Naive thymus-derived CD4-positive, alpha-beta T cell (primary cell): ENCODE results near the gene GSTM1. TPM values are rescaled to one million over a fixed set of nuclear protein-coding genes. Genes with fewer than 3 reads are reported as not detected.

Experiments used
- ATAC-seq: fragments of 150-1000 bp; cut with Tn5 transposase; 2 replicates; pipeline ENCODE4 v1.10.0; 2021; ENCODE audit warnings: mild to moderate bottlenecking, moderate library complexity
- CTCF ChIA-PET: fragments of 350-600 bp; sonication (Branson Sonifier 250); formaldehyde crosslinking; loops from one replicate; lab custom pipeline; 2021; ENCODE audit warnings: antibody characterized with exemption; lab: Charles Lee
- POLR2A ChIA-PET: fragments of 350-600 bp; sonication (Branson Sonifier 250); formaldehyde crosslinking; loops from one replicate; lab custom pipeline; 2021; ENCODE audit warnings: antibody characterized with exemption, inconsistent platforms; lab: Charles Lee
- DNase-seq, 9 donors: peaks; one replicate each; pipeline versions ENCODE4 v3.0.0 to v3.0.0-alpha.2; 2020 to 2022; ENCODE audit warnings: mixed read lengths in 1 of 9
- H3K27ac ChIP-seq: one replicate; pipeline ENCODE4 v1.7.0; 2013; ENCODE audit warnings: mild to moderate bottlenecking, low read depth, low read length, moderate library complexity
- H3K27me3 ChIP-seq, 2 donors: one replicate each; pipeline ENCODE4 v1.7.0; 2013; ENCODE audit warnings: low read length in 2 of 2, mild to moderate bottlenecking in 2 of 2, moderate library complexity in 2 of 2; ENCODE audit not compliant: control insufficient read depth in 2 of 2, insufficient read depth in 2 of 2
- H3K36me3 ChIP-seq, 3 experiments: 1 replicate in 2 of 3; 2 replicates in 1 of 3; pipeline ENCODE4 v1.7.0; 2013; ENCODE audit warnings: low read length in 3 of 3, mild to moderate bottlenecking in 3 of 3, moderate library complexity in 1 of 3; ENCODE audit not compliant: insufficient read depth in 3 of 3, control insufficient read depth in 2 of 3
- H3K4me1 ChIP-seq, 2 donors: one replicate each; pipeline ENCODE4 v1.7.0; 2013; ENCODE audit warnings: low read length in 2 of 2, mild to moderate bottlenecking in 2 of 2, moderate library complexity in 1 of 2; ENCODE audit not compliant: control insufficient read depth in 2 of 2, insufficient read depth in 2 of 2
- H3K4me3 ChIP-seq: 2 replicates; pipeline ENCODE4 v1.7.0; 2013; ENCODE audit warnings: mild to moderate bottlenecking, low read length
- H3K9me3 ChIP-seq, 3 experiments: 1 replicate in 2 of 3; 2 replicates in 1 of 3; pipeline ENCODE4 v1.7.0; 2013; ENCODE audit warnings: low read length in 3 of 3; ENCODE audit not compliant: control insufficient read depth in 2 of 3
- H3K27ac Mint-ChIP-seq, 9 donors: one replicate each; pipeline ENCODE4 v1.8.0; 2020 to 2022; ENCODE audit warnings: mixed read lengths in 9 of 9, mild to moderate bottlenecking in 8 of 9, moderate library complexity in 5 of 9, inconsistent platforms in 2 of 9
- H3K27me3 Mint-ChIP-seq, 5 donors: one replicate each; pipeline ENCODE4 v1.8.0; 2021 to 2022; ENCODE audit warnings: mixed read lengths in 5 of 5, mild to moderate bottlenecking in 1 of 5
- H3K36me3 Mint-ChIP-seq, 5 donors: one replicate each; pipeline ENCODE4 v1.8.0; 2020 to 2022; ENCODE audit warnings: mixed read lengths in 5 of 5, mild to moderate bottlenecking in 3 of 5, inconsistent platforms in 1 of 5
- H3K4me1 Mint-ChIP-seq, 7 donors: one replicate each; pipeline ENCODE4 v1.8.0; 2020 to 2022; ENCODE audit warnings: mixed read lengths in 7 of 7, mild to moderate bottlenecking in 3 of 7, inconsistent platforms in 1 of 7
- H3K4me3 Mint-ChIP-seq, 10 donors: one replicate each; pipeline ENCODE4 v1.8.0; 2020 to 2022; ENCODE audit warnings: mild to moderate bottlenecking in 10 of 10, mixed read lengths in 10 of 10, moderate library complexity in 6 of 10, inconsistent platforms in 2 of 10
- H3K9me3 Mint-ChIP-seq, 11 donors: one replicate each; pipeline ENCODE4 v1.8.0; 2020 to 2022; ENCODE audit warnings: mixed read lengths in 11 of 11, mild to moderate bottlenecking in 4 of 11, inconsistent platforms in 1 of 11, moderate library complexity in 1 of 11
- intact Hi-C, 2 donors: fragments of 100-400 bp; cut with micrococcal nuclease; formaldehyde crosslinking; loops; one replicate each; pipeline ENCODE4 v1.15.1; 2023
- polyA plus RNA-seq, 2 donors: library from polyadenylated mRNA; unstranded; fragments of 300-500 nt; fragmentation: Illumina TruSeq; gene quantifications; one replicate each; pipeline ENCODE4 v1.2.3, GENCODE V29; 2021
- total RNA-seq, 6 experiments: library from RNA in 5 of 6; stranded (reverse) in 5 of 6; gene quantifications; 1 replicate in 5 of 6; 2 replicates in 1 of 6; pipeline ENCODE4 v1.2.3 and lab custom pipeline; 2021 to 2026

The GSTM1 gene
- total RNA-seq (10 to 100 TPM in 2 of 5 experiments, not detected in 3; 45.9 to 83.6 TPM), polyA plus RNA-seq (10 to 100 TPM in 1 of 2 donors, not detected in 1; 62.4 TPM), total RNA-seq (lab: John Stamatoyannopoulos, UW) (11.0 reads per million, percentile 38 among the genes with 10 or more reads in this experiment)

GRCh38 chr1:109687641-109688499 is at the start of gene GSTM1:
TSS of gene GSTM1 (plus strand) at chr1:109687817. CDS start at chr1:109687874, 57 bp downstream.
- ChIA-PET CTCF (no interaction called here), POLR2A (no interaction called here)
- peak within 1 kb of the TSS in 6 of 9 donors; percentile 88 to 96 (median 94) for H3K27ac Mint-ChIP-seq
- intact Hi-C loops: loop anchor here in 1 of 2 donors (2.0 to 5.0 kb wide), 6 partner anchors 19 to 347 kb away; partner anchors contain the start of genes GNAI3, GSTM2, GSTM3 and STRIP1
- ATAC-seq (no peak), DNase-seq (peak in 5 of 9 donors; percentile 74 to 89 (median 82))
- Histone ChIP-seq H3K27ac (peak within 1 kb of the TSS; percentile 70), H3K27me3 (no peaks in the 10 kb centered on the region), H3K9me3 (no peaks in the 10 kb centered on the region), H3K4me3 (no peak within 1 kb of the TSS), H3K36me3 (no peaks in the 10 kb centered on the region), H3K4me1 (no peaks in the 10 kb centered on the region)
- no peaks in the 10 kb centered on the region for H3K27me3 Mint-ChIP-seq
- H3K9me3 Mint-ChIP-seq: peaks cover 0 to 6% (median 0%) of the 10 kb centered on the region in 11 donors
- H3K4me3 Mint-ChIP-seq: peak within 1 kb of the TSS in 7 of 10 donors; percentile 81 to 99 (median 90)
- H3K36me3 Mint-ChIP-seq: peaks cover 0 to 16% (median 13%) of the 10 kb centered on the region in 5 donors
- H3K4me1 Mint-ChIP-seq: peaks cover 0 to 27% (median 8%) of the 10 kb centered on the region in 7 donors

GRCh38 chr1:109639063-109639840 is 48.4 kb upstream of the GSTM1 start:
- peaks cover 9 to 23% (median 14%) of the 10 kb centered on the region in 7 donors for H3K4me1 Mint-ChIP-seq
- H3K27ac Mint-ChIP-seq: no peak overlapping the region
- Histone ChIP-seq H3K4me1 (peaks cover 6 to 15% of the 10 kb centered on the region in 2 donors), H3K4me3 (no peak overlapping the region), H3K27ac (no peak overlapping the region), H3K27me3 (no peaks in the 10 kb centered on the region), H3K36me3 (no peaks in the 10 kb centered on the region), H3K9me3 (no peaks in the 10 kb centered on the region)
- no peak overlapping the region for H3K4me3 Mint-ChIP-seq
- DNase-seq (no peak), ATAC-seq (no peak)
- H3K9me3 Mint-ChIP-seq: peaks cover 0 to 3% (median 0%) of the 10 kb centered on the region in 11 donors
- peaks cover 0 to 3% (median 0%) of the 10 kb centered on the region in 5 donors for H3K27me3 Mint-ChIP-seq
- ChIA-PET POLR2A (interaction anchor here (0.7 to 2.1 kb wide), 6 partner anchors 90 to 345 kb away, joined by 3 to 11 read pairs (median 4); partner anchors contain the start of genes AHCYL1 and GNAI3), CTCF (interaction anchor here (0.7 to 9.2 kb wide), 23 partner anchors 7 to 355 kb away, joined by 3 to 116 read pairs (median 4); partner anchors contain the start of genes AHCYL1, GNAI3 and GSTM4)
- intact Hi-C loops: no loop called here
- H3K36me3 Mint-ChIP-seq: no peaks in the 10 kb centered on the region

- H3K4me1 Mint-ChIP-seq: peaks cover 5 to 17% (median 9%) of the 10 kb centered on the region in 7 donors
- CTCF ChIA-PET: interaction anchor here (0.7 to 9.2 kb wide), 36 partner anchors 8 to 790 kb away, joined by 3 to 116 read pairs (median 4); partner anchors contain the start of genes AHCYL1, GNAI3, GSTM4 and PSMA5
Measured at GRCh38 chr1:109639841-109640184, 47.8 kb upstream of the GSTM1 start.

GRCh38 chr1:109640285-109640865 is 47.2 kb upstream of the GSTM1 start:
- H3K27me3 ChIP-seq: no peaks in the 10 kb centered on the region
- Mint-ChIP-seq H3K36me3 (no peaks in the 10 kb centered on the region), H3K4me1 (peaks cover 4 to 15% (median 5%) of the 10 kb centered on the region in 7 donors), H3K4me3 (peak overlapping the region in 1 of 10 donors; percentile 8), H3K27me3 (peaks cover 0 to 7% (median 0%) of the 10 kb centered on the region in 5 donors), H3K27ac (peak overlapping the region in 2 of 9 donors; percentile 28 to 59), H3K9me3 (peaks cover 0 to 3% (median 0%) of the 10 kb centered on the region in 11 donors)
- H3K9me3 ChIP-seq: no peaks in the 10 kb centered on the region
- no peak overlapping the region for H3K4me3 ChIP-seq
- peaks cover 6 to 7% of the 10 kb centered on the region in 2 donors for H3K4me1 ChIP-seq
- ATAC-seq (peak; percentile 88), DNase-seq (peak; percentile 73 to 92 (median 81))
- no peaks in the 10 kb centered on the region for H3K36me3 ChIP-seq
- H3K27ac ChIP-seq: no peak overlapping the region
- intact Hi-C loops: loop anchor here (1.0 to 5.0 kb wide), 5 partner anchors 62 to 467 kb away; partner anchors contain the start of gene CSF1 (in 1 of the 2)
- ChIA-PET POLR2A (interaction anchor here (0.6 to 2.1 kb wide), 9 partner anchors 92 to 344 kb away, joined by 3 to 11 read pairs (median 3); partner anchors contain the start of genes AHCYL1 and GNAI3), CTCF (interaction anchor here (0.6 to 9.2 kb wide), 44 partner anchors 8 to 789 kb away, joined by 3 to 116 read pairs (median 4); partner anchors contain the start of genes AHCYL1, GNAI3, GSTM2 and GSTM4)

More at GRCh38 chr1:109639841-109640184, 47.8 kb upstream of the GSTM1 start:
- H3K4me1 ChIP-seq: peaks cover 6 to 9% of the 10 kb centered on the region in 2 donors
- no peak for ATAC-seq
- Mint-ChIP-seq H3K27ac (peak overlapping the region in 2 of 9 donors; percentile 28 to 59), H3K4me3 (peak overlapping the region in 1 of 10 donors; percentile 8), H3K9me3 (peaks cover 0 to 3% (median 0%) of the 10 kb centered on the region in 11 donors), H3K27me3 (peaks cover 0 to 3% (median 0%) of the 10 kb centered on the region in 5 donors), H3K36me3 (no peaks in the 10 kb centered on the region)
- no peak overlapping the region for H3K27ac ChIP-seq
- no peaks in the 10 kb centered on the region for H3K36me3 ChIP-seq
- H3K4me3 ChIP-seq: no peak overlapping the region
- intact Hi-C loops: loop anchor here (1.0 to 5.0 kb wide), 5 partner anchors 62 to 467 kb away; partner anchors contain the start of gene CSF1 (in 1 of the 2)
- H3K9me3 ChIP-seq: no peaks in the 10 kb centered on the region
- POLR2A ChIA-PET: interaction anchor here (0.6 to 2.1 kb wide), 9 partner anchors 91 to 345 kb away, joined by 3 to 11 read pairs (median 3); partner anchors contain the start of genes AHCYL1 and GNAI3
- DNase-seq: no peak
- no peaks in the 10 kb centered on the region for H3K27me3 ChIP-seq

- H3K36me3 Mint-ChIP-seq: no peaks in the 10 kb centered on the region
- no peak for DNase-seq
- ATAC-seq: no peak
- H3K4me1 Mint-ChIP-seq: peaks cover 3 to 15% (median 5%) of the 10 kb centered on the region in 7 donors
- Histone ChIP-seq H3K36me3 (no peaks in the 10 kb centered on the region), H3K9me3 (no peaks in the 10 kb centered on the region), H3K27me3 (no peaks in the 10 kb centered on the region), H3K4me1 (peaks cover 6 to 7% of the 10 kb centered on the region in 2 donors), H3K4me3 (no peak overlapping the region), H3K27ac (no peak overlapping the region)
- ChIA-PET CTCF (interaction anchor here (0.7 to 9.2 kb wide), 26 partner anchors 9 to 391 kb away, joined by 3 to 116 read pairs (median 4); partner anchors contain the start of genes AHCYL1, GNAI3, GSTM2 and GSTM4), POLR2A (interaction anchor here (1.0 to 1.9 kb wide), 5 partner anchors 82 to 132 kb away, joined by 3 to 11 read pairs (median 5); partner anchors contain the start of gene GNAI3)
- intact Hi-C loops: loop anchor here in 1 of 2 donors (5.0 kb wide), 3 partner anchors 61 to 466 kb away; partner anchors contain the start of gene CSF1
- H3K4me3 Mint-ChIP-seq: no peak overlapping the region
- H3K27me3 Mint-ChIP-seq: peaks cover 0 to 7% (median 0%) of the 10 kb centered on the region in 5 donors
- H3K27ac Mint-ChIP-seq: peak overlapping the region in 1 of 9 donors; percentile 4
- peaks cover 0 to 3% (median 0%) of the 10 kb centered on the region in 11 donors for H3K9me3 Mint-ChIP-seq
Measured at GRCh38 chr1:109641078-109641740, 46.4 kb upstream of the GSTM1 start.
